AG10803 (cell line): ENCODE data around the gene ANKRD18A.
"Not testable (repeated sequence)": the region's sequence is repeated elsewhere in the genome, so short reads cannot be mapped to it uniquely, and the experiment has no call there.

Experiments used
- DNase-seq: peaks from one replicate; pipeline ENCODE4 v3.0.0; 2010; ENCODE audit warnings: low read depth
- H3K4me3 ChIP-seq: 2 replicates; pipeline ENCODE4 v1.5.1; 2011; ENCODE audit warnings: mild to moderate bottlenecking, low read length, control low read depth
- CTCF ChIP-seq: conservative IDR thresholded peaks from 2 replicates; pipeline ENCODE4 v1.5.1; 2011; ENCODE audit warnings: mild to moderate bottlenecking, low read length, control low read depth, inconsistent platforms

The ANKRD18A gene

GRCh38 chr9:38580112-38580511, 40.3 kb downstream of the ANKRD18A start:
- not testable (repeated sequence) for DNase-seq, H3K4me3 ChIP-seq

GRCh38 chr9:38576181-38576580, 44.2 kb downstream of the ANKRD18A start:
- H3K4me3 ChIP-seq, DNase-seq: not testable (repeated sequence)

- H3K4me3 ChIP-seq, result not testable (repeated sequence)
Measured at GRCh38 chr9:38566048-38566447, 54.3 kb downstream of the ANKRD18A start.

GRCh38 chr9:38565178-38565577, 55.2 kb downstream of the ANKRD18A start:
- not testable (repeated sequence) for DNase-seq, H3K4me3 ChIP-seq

More at GRCh38 chr9:38566048-38566447, 54.3 kb downstream of the ANKRD18A start:
- DNase-seq, result not testable (repeated sequence)

- not testable (repeated sequence) for DNase-seq, H3K4me3 ChIP-seq
Measured at GRCh38 chr9:38563911-38564310, 56.5 kb downstream of the ANKRD18A start.

GRCh38 chr9:38561134-38561533, 59.3 kb downstream of the ANKRD18A start:
- H3K4me3 ChIP-seq, DNase-seq: not testable (repeated sequence)

GRCh38 chr9:38559172-38559571, 61.2 kb downstream of the ANKRD18A start:
- not testable (repeated sequence) for DNase-seq, H3K4me3 ChIP-seq

- not testable (repeated sequence) for DNase-seq, H3K4me3 ChIP-seq
Measured at GRCh38 chr9:38557746-38558145, 62.6 kb downstream of the ANKRD18A start.

GRCh38 chr9:38554966-38555365, 65.4 kb downstream of the ANKRD18A start:
- not testable (repeated sequence) for H3K4me3 ChIP-seq, DNase-seq

- DNase-seq, H3K4me3 ChIP-seq: not testable (repeated sequence)
Measured at GRCh38 chr9:38553019-38553418, 67.4 kb downstream of the ANKRD18A start.

- H3K4me3 ChIP-seq, DNase-seq: not testable (repeated sequence)
Measured at GRCh38 chr9:38546497-38547163, 73.8 kb downstream of the ANKRD18A start.

GRCh38 chr9:38540535-38540934, 79.9 kb downstream of the ANKRD18A start:
- H3K4me3 ChIP-seq, DNase-seq: not testable (repeated sequence)

- no peak for TF ChIP-seq CTCF
- DNase-seq, result no peak
- no peak overlapping the region for H3K4me3 ChIP-seq
Measured at GRCh38 chr9:38529317-38529716, 91.1 kb downstream of the ANKRD18A start.

- no peak for DNase-seq
- no peak for TF ChIP-seq CTCF
- no peak overlapping the region for H3K4me3 ChIP-seq
Measured at GRCh38 chr9:38527503-38527902, 92.9 kb downstream of the ANKRD18A start.
